Stimulated activated CD4-positive, alpha-beta T cell treated with anti-CD3 and anti-CD28 coated beads, Interleukin-2, amount 100 ng/mL, for 4 hours (primary cell): ENCODE data around the gene THNSL1.

Experiments
- DNase-seq: peaks from one replicate; pipeline ENCODE4 v3.0.0-alpha.2; 2020; ENCODE audit warnings: low read depth

THNSL1 gene

DNA sequence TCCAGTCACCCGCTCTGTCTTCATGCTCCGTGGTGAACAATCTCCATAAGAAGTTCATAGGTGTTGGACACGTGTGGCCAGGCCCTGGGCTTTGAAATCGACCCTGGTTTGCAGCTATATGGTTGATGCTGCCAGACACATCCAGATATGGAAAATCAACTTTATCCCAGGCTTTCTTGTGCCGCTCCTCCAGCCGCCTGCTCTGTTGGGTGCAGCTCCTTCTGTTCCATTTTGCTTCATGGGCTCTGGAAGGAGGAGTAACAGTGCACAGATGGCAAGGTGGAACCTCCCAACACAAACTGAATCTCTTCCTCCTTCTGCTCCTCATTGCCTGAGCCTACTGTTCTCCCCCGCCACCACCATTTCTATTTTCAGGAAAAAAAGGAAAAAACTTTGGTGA, 44.7 kb downstream of the THNSL1 start:
- DNase-seq: no peak

DNA sequence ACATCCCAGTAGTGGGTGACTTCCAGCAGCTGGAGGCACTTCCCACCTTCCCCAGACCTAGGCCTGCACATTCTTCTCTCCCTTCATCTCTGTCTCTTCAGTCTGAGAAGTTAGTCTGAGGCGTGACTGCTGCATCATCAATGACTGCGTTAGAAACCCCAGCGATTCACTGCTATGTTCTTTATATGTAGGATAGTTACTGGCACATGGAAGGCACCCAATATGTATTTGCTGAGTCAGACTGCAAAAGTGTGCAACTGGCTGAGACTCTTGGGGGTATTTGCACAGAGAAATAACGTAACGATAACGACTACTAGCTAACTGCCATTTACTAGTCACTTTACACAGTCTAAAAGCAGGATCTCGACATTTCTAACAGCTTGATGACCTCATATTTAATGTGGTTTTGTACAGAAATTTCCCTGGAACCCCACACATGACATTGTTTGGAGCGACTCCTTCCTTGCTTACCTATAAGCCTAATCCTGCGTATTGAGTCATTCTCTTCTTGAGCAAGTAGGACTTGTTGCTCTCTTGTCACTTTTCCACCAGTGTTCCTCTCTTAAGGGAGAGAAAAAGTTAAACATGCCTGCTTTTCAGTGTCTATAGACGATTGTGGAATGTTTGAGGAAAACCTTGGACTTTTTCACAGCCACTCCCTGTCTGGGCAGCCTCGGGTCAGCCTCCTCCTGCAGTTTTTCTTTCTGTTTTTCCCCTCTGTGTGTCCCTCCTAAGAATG, 45.5 kb downstream of the THNSL1 start:
- no peak for DNase-seq

DNA sequence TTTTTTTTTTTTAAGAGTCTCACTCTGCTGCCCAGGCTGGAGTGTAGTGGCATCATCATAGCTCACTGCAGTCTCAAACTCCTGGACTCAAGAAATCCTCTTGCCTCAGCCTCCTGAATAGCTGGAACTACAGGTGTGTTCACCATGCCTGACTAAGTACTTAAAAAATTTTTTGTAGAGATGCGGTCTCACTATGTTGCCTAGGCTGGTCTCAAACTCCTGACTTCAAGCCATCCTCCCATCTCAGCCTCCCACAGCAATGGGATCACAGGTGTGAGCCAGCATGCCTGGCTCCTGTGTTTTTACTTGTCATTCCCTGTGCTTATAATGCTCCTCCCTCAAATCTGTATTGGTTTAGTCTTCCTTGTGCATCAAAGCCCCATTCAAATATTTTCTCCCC, 46.7 kb downstream of the THNSL1 start:
- DNase-seq: no peak

DNA sequence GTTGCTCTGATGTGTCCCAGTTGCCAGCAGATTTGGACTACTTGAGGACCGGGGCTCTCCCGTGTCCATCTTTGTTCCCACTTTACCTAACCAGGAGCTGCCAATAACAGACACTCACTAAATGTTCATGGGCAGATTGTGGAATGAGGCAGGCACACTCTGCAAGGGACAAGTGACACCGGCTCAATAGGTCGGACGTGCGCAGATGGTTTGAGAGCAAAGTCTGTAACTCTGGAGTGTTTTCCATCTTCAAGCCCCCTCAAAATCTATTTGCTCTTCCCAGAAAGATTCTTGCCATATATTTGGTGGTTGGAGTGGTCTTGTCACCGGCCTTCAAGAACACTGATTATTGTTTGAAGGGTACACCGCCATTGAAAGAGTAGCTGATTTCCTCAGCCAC, 47.2 kb downstream of the THNSL1 start:
- DNase-seq: no peak

DNA sequence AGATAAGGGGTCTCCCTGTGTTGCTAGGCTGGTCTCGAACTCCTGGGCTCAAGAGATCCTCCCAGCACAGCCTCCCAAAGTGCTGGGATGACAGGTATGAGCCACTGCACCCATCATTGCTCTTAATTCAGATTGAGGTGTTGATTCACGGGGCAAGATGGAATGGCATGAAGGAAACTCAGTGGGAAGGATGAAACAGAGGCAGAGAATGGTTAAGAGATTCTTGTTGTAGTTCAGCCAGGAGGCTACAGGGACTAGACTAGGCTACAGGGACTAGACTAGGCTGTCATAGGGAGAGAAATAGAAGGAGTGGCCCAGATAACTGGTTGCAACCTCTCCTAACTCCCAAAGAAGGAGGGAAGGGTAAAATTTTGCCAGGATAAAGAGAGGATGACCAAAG, 48.0 kb downstream of the THNSL1 start:
- DNase-seq: no peak

DNA sequence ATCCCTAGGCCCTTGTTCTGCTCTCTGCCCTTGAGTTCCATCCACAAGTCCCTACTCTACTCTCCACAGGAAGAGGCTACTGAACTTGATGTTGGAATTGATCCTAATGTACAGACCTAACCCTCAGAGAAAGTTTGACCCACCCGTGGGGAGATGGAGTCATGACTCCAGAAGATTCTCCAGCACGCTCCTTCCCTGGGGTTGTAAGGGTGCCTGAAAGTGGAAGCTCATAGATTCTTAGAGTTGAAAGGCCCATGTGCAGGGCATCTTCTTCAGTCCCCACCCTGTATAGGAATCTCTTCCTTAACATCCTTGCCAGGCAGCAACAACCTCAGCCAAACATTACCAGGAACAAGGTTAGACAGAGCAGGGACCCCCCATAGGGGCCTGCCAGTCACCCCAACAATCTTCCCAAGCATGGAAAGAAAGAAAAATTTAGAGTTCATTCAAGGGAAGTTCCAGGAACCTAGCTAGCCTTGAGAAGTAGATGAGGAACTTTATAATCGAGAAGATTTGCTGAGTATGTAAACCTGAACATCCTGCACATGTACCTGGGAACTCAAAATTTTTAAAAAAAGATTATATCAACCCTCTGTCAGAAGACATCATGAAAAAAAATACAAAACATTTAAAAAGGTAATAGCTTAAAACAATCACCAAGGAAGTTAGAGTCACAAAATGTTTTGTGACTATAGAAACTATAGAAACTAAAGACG, 49.5 kb downstream of the THNSL1 start:
- DNase-seq: no peak

DNA sequence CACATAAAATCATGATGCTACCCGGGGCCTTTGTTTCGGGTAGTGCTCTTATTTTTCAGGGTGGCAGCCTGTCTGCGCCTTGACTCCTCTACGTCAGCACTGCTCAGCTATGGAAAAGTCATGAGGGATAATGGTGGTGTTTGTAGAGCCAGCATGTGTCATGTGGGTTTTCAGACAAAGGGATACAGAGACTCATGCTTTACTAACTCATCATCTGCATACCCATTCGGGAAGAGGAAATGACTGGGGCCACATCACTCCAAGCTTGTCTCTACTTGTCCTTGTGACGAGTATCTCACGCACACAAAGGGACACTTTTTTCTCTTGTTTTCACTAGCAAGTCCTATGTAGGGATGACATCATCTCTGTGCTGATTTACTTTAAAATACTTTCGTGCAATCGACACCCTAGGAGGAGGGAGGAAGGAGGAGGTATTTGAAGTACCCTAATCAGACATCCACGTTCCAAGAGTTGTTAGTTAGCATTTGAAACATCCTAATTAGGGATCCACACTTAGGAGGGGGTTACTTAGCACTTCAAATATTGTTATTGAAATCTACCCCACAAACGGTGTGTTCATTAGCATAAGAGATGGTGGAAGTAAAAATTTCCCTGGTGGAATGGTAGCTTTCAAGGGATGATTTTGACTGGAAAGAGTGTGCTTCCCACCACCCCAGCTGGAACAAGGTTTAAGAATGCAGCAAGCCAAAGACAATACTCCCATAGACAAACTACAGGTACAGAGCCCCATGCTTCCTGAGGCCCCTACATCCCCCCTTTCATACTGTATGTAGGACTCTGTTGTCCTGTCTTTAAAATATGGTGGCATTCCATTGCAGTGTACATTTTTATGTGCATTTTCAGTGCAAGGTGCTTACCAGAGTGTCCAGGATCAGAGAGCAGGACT, 52.0 kb downstream of the THNSL1 start:
- DNase-seq: no peak

DNA sequence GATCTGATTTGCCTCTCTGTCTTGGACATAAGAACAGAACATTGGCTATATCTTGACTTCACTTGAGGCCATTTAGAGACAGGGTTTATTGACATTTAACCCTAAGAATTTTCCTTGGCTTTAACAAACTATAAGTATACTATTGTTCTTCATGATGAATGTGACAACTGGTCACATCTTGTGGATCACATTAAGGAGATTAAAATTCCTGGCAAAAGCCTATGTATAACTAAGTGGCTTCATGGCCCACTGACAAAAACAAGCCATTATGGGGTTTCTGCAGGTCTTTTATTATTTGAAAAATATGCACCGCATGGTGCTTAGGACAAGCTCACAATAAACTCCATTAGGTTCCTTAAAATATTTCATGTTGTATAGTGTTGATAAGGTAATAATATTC, 54.8 kb downstream of the THNSL1 start:
- DNase-seq: no peak

DNA sequence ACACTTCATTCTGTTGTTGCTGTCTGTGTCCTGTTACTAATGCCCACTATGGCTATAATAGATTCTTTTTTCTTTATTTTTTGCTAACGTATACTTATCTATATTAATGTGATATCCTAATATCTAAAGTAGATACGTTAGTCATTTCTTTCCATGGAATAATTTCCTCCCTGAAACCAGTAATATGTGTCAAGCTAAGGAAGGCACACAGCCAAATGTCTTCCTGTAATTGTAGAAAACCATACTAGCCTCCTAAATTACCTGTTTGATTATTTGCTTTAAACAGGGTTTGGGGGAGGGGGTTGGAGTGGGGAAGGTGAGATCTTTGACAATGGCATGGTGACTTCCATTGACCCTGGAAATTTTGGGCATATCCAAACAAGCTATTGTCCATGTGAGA, 56.4 kb downstream of the THNSL1 start:
- no peak for DNase-seq

DNA sequence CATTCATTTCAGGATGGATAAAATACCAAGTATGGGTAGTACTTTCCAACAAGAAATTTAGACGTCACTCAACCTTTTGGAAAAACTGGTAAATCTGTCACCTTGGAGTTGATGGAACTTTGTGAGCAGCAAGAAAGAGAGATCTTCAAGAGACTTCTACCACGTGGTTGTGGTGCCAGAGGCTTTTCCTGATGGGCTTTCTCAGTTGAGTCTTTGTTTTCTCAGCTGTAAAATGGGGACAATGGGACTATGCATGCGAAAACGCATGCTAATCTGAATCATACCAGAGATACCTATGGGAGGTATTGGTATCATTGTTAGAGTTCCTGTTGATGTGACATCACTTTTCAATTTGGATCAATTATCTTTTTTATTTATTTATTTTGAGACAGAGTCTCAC, 59.4 kb downstream of the THNSL1 start:
- no peak for DNase-seq
